Lower leg skin (tissue), 3 donors: ENCODE measurements around the gene SPARC.

ENCODE experiments used
- POLR2A ChIP-seq, 2 donors: fragments of 450-650 bp; IDR thresholded peaks; one replicate each; pipeline ENCODE4 v1.6.1; 2016 to 2017; ENCODE audit warnings: antibody characterized with exemption in 2 of 2, mild to moderate bottlenecking in 1 of 2, moderate library complexity in 1 of 2
- TF ChIP-seq, protein P1 (sequence below), 3 donors: fragments of 450-650 bp; IDR thresholded peaks; one replicate each; pipeline ENCODE4 v1.5.1; 2016; ENCODE audit warnings: antibody characterized with exemption in 3 of 3, mild to moderate bottlenecking in 3 of 3, moderate library complexity in 2 of 3

DNA sequence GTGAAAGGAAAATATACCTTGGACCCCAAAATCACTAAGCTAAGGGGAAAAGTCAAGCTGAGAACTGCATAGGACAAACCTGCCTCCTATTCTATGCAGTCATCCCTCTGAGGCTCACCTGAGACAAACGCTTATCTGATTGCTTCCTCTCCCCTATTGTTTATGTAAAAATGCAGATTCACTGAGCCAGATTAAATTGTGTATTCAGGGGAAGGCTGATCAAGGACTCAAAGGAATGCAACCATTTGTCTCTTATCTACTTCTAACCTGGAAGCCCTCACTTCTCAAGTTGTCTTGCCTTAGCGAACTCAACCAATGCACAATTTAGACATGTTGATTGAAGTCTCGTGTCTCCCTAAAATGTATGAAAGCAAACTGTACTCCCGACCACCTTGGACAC, 13.3 kb downstream of the SPARC start:
- TF ChIP-seq, protein P1, sequence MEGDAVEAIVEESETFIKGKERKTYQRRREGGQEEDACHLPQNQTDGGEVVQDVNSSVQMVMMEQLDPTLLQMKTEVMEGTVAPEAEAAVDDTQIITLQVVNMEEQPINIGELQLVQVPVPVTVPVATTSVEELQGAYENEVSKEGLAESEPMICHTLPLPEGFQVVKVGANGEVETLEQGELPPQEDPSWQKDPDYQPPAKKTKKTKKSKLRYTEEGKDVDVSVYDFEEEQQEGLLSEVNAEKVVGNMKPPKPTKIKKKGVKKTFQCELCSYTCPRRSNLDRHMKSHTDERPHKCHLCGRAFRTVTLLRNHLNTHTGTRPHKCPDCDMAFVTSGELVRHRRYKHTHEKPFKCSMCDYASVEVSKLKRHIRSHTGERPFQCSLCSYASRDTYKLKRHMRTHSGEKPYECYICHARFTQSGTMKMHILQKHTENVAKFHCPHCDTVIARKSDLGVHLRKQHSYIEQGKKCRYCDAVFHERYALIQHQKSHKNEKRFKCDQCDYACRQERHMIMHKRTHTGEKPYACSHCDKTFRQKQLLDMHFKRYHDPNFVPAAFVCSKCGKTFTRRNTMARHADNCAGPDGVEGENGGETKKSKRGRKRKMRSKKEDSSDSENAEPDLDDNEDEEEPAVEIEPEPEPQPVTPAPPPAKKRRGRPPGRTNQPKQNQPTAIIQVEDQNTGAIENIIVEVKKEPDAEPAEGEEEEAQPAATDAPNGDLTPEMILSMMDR (IDR thresholded peaks at IDR 0.05) = no peak
- no peak for TF ChIP-seq POLR2A (IDR thresholded peaks at IDR 0.05)
